ENCODE measurements around the gene RMRP.

- TF ChIP-seq EZH2 (IDR thresholded peaks at IDR 0.05), result no peak
- no peak for TF ChIP-seq POLR2AphosphoS5 (IDR thresholded peaks at IDR 0.05; ENCODE audit: borderline replicate concordance, low read depth, low read length)
These were observed 32.4 kb upstream of the RMRP start for GRCh38 chr9:35690294-35690613.

Data from SK-N-MC (cell line).